ENCODE measurements around the gene SLC25A22.

GRCh38 chr11:773830-774229 lies 24.3 kb downstream of the SLC25A22 start:
- TF ChIP-seq POLR2A (IDR thresholded peaks at IDR 0.05) (no peak), POLR2AphosphoS5 (IDR thresholded peaks at IDR 0.05) (no peak)
- TF ChIP-seq, protein P1, sequence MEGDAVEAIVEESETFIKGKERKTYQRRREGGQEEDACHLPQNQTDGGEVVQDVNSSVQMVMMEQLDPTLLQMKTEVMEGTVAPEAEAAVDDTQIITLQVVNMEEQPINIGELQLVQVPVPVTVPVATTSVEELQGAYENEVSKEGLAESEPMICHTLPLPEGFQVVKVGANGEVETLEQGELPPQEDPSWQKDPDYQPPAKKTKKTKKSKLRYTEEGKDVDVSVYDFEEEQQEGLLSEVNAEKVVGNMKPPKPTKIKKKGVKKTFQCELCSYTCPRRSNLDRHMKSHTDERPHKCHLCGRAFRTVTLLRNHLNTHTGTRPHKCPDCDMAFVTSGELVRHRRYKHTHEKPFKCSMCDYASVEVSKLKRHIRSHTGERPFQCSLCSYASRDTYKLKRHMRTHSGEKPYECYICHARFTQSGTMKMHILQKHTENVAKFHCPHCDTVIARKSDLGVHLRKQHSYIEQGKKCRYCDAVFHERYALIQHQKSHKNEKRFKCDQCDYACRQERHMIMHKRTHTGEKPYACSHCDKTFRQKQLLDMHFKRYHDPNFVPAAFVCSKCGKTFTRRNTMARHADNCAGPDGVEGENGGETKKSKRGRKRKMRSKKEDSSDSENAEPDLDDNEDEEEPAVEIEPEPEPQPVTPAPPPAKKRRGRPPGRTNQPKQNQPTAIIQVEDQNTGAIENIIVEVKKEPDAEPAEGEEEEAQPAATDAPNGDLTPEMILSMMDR (IDR thresholded peaks at IDR 0.05 in 8 of 11, conservative IDR thresholded peaks at IDR 0.05 in 3 of 11), result no peak

Data from spleen (tissue), 7 donors.